Sigmoid colon (tissue), 7 donors: ENCODE data around the gene RPL22. TPM values are rescaled to one million over a fixed set of nuclear protein-coding genes. Genes with fewer than 3 reads are reported as not detected.
A peak's percentile ranks its signal among the peaks of the same experiment; 100 is the strongest.

ENCODE experiments used
- DNase-seq: peaks from one replicate; pipeline ENCODE4 v3.0.0-alpha.2; 2019
- H3K27ac ChIP-seq, 4 donors: fragments of 200-600 bp; sonication (generic); one replicate each; pipeline ENCODE4 v1.5.1; 2016 to 2019; ENCODE audit warnings: mild to moderate bottlenecking in 1 of 4
- H3K27me3 ChIP-seq, 3 donors: fragments of 200-600 bp; sonication (generic); one replicate each; pipeline ENCODE4 v1.5.1; 2019; ENCODE audit warnings: mild to moderate bottlenecking in 1 of 3
- H3K36me3 ChIP-seq, 4 donors: fragments of 200-600 bp; sonication (generic); one replicate each; pipeline ENCODE4 v1.5.1; 2016 to 2019
- H3K4me1 ChIP-seq, 4 donors: fragments of 200-600 bp; sonication (generic); one replicate each; pipeline ENCODE4 v1.5.1; 2017 to 2019
- H3K4me3 ChIP-seq, 4 donors: fragments of 200-600 bp; sonication (generic); one replicate each; pipeline ENCODE4 v1.5.1; 2017 to 2019; ENCODE audit warnings: mild to moderate bottlenecking in 2 of 4, moderate library complexity in 1 of 4
- H3K9me3 ChIP-seq, 4 donors: fragments of 200-600 bp in 3 of 4; sonication (generic) in 3 of 4; one replicate each; pipeline versions ENCODE4 v1.5.1 to v1.6.1; 2013 to 2019
- EP300 ChIP-seq, 4 donors: sonication (generic); formaldehyde crosslinking; IDR thresholded peaks; one replicate each; pipeline ENCODE4 v1.6.1; 2017; ENCODE audit warnings: antibody characterized with exemption in 4 of 4
- POLR2A ChIP-seq, 2 donors: fragments of 450-650 bp; IDR thresholded peaks; one replicate each; pipeline ENCODE4 v1.6.1; 2016; ENCODE audit warnings: antibody characterized with exemption in 2 of 2, mild to moderate bottlenecking in 2 of 2, moderate library complexity in 2 of 2
- POLR2AphosphoS5 ChIP-seq, 4 donors: sonication (generic); formaldehyde crosslinking; IDR thresholded peaks; one replicate each; pipeline ENCODE4 v1.6.1; 2017; ENCODE audit warnings: antibody characterized with exemption in 4 of 4
- WGBS, 2 donors: extraction: QIAGEN DNeasy Blood & Tissue Kit; methylation state at CpG; one replicate each; pipeline ENCODE4 v1.1.7; 2013; 5-methylcytosine and 5-hydroxymethylcytosine counted together
- intact Hi-C: fragments of 100-400 bp; cut with DNase I; formaldehyde crosslinking; loops from one replicate; pipeline ENCODE4 v1.15.1; 2023
- polyA plus RNA-seq, 3 donors: library from polyadenylated mRNA; stranded (reverse); fragments of 200-250 nt; gene quantifications; one replicate each; pipeline ENCODE4 v1.2.3, GENCODE V29; 2013
- total RNA-seq, 4 donors: library from RNA; depleted of rRNA; stranded (reverse); fragments of >200 nt; gene quantifications; one replicate each; pipeline ENCODE4 v1.1.0, GENCODE V29; 2016
- TF ChIP-seq, protein P1 (sequence below), 4 experiments: fragments of 450-650 bp in 3 of 4; fragments of 200-600 bp in 1 of 4; IDR thresholded peaks; one replicate each; pipeline ENCODE4 v1.5.1; 2016 to 2019; ENCODE audit warnings: antibody characterized with exemption in 4 of 4, mild to moderate bottlenecking in 3 of 4, moderate library complexity in 2 of 4
- donor health status: healthy with polysubstance abuse.
- donor health status: Bipolar disorder and iron deficiency.
- donor health status: healthy.

The RPL22 gene
- total and polyA plus RNA-seq, 7 donors = 166 to 443 (median 267) TPM

- Histone ChIP-seq H3K36me3 (peaks cover 0 to 53% (median 25%) of the 10 kb centered on the region in 4 donors), H3K27me3 (peaks cover 0 to 5% (median 2%) of the 10 kb centered on the region in 3 donors)
Measured at GRCh38 chr1:6185635-6186382, 13.6 kb downstream of the RPL22 start.

GRCh38 chr1:6185151-6185550, 14.2 kb downstream of the RPL22 start:
- Histone ChIP-seq H3K27me3 (peaks cover 0 to 12% (median 8%) of the 10 kb centered on the region in 3 donors), H3K9me3 (no peaks in the 10 kb centered on the region), H3K4me3 (no peak overlapping the region), H3K27ac (peak overlapping the region in 1 of 4 donors; percentile 46), H3K4me1 (peaks cover 0 to 20% (median 16%) of the 10 kb centered on the region in 4 donors), H3K36me3 (peaks cover 0 to 46% (median 19%) of the 10 kb centered on the region in 4 donors)
- intact Hi-C loops = no loop called here
- WGBS, 2 donors = 78 to 81% methylated on average over 3 of the region's 3 CpGs
- TF ChIP-seq POLR2A (IDR thresholded peaks at IDR 0.05) (no peak), POLR2AphosphoS5 (IDR thresholded peaks at IDR 0.05) (no peak), EP300 (IDR thresholded peaks at IDR 0.05) (no peak)
- TF ChIP-seq, protein P1, sequence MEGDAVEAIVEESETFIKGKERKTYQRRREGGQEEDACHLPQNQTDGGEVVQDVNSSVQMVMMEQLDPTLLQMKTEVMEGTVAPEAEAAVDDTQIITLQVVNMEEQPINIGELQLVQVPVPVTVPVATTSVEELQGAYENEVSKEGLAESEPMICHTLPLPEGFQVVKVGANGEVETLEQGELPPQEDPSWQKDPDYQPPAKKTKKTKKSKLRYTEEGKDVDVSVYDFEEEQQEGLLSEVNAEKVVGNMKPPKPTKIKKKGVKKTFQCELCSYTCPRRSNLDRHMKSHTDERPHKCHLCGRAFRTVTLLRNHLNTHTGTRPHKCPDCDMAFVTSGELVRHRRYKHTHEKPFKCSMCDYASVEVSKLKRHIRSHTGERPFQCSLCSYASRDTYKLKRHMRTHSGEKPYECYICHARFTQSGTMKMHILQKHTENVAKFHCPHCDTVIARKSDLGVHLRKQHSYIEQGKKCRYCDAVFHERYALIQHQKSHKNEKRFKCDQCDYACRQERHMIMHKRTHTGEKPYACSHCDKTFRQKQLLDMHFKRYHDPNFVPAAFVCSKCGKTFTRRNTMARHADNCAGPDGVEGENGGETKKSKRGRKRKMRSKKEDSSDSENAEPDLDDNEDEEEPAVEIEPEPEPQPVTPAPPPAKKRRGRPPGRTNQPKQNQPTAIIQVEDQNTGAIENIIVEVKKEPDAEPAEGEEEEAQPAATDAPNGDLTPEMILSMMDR (IDR thresholded peaks at IDR 0.05) = no peak
- DNase-seq = no peak

More at GRCh38 chr1:6185635-6186382, 13.6 kb downstream of the RPL22 start:
- Histone ChIP-seq H3K4me3 (no peak overlapping the region), H3K27ac (peak overlapping the region in 1 of 4 donors; percentile 46), H3K9me3 (no peaks in the 10 kb centered on the region), H3K4me1 (peaks cover 0 to 15% (median 10%) of the 10 kb centered on the region in 4 donors)
- WGBS, 2 donors = 63 to 70% methylated on average over 10 of the region's 10 CpGs
- intact Hi-C loops = no loop called here
- TF ChIP-seq EP300 (IDR thresholded peaks at IDR 0.05) = no peak
- TF ChIP-seq POLR2A (IDR thresholded peaks at IDR 0.05) = no peak
- TF ChIP-seq, protein P1 (IDR thresholded peaks at IDR 0.05) = peak in 1 of 4 experiments; percentile 22
- TF ChIP-seq POLR2AphosphoS5 (IDR thresholded peaks at IDR 0.05) = no peak
- no peak for DNase-seq

- peaks cover 0 to 37% (median 15%) of the 10 kb centered on the region in 4 donors for H3K36me3 ChIP-seq
- H3K9me3 ChIP-seq = no peaks in the 10 kb centered on the region
- no peak overlapping the region for H3K4me3 ChIP-seq
- H3K4me1 ChIP-seq = peaks cover 0 to 26% (median 24%) of the 10 kb centered on the region in 4 donors
- no peak for DNase-seq
- TF ChIP-seq POLR2AphosphoS5 (IDR thresholded peaks at IDR 0.05) = no peak
- no peak for TF ChIP-seq EP300 (IDR thresholded peaks at IDR 0.05)
- TF ChIP-seq, protein P1 (IDR thresholded peaks at IDR 0.05) = no peak
- TF ChIP-seq POLR2A (IDR thresholded peaks at IDR 0.05) = no peak
- peak overlapping the region in 1 of 4 donors; percentile 43 for H3K27ac ChIP-seq
- 78 to 84% methylated on average over 13 of the region's 13 CpGs for WGBS, 2 donors
- peaks cover 2 to 19% (median 14%) of the 10 kb centered on the region in 3 donors for H3K27me3 ChIP-seq
- intact Hi-C loops = no loop called here
Measured at GRCh38 chr1:6184083-6184783, 15.2 kb downstream of the RPL22 start.

- Histone ChIP-seq H3K27me3 (peaks cover 9 to 26% (median 21%) of the 10 kb centered on the region in 3 donors), H3K4me3 (no peak overlapping the region), H3K27ac (no peak overlapping the region), H3K36me3 (peaks cover 0 to 30% (median 10%) of the 10 kb centered on the region in 4 donors), H3K9me3 (no peaks in the 10 kb centered on the region), H3K4me1 (peaks cover 0 to 33% (median 30%) of the 10 kb centered on the region in 4 donors)
- 46 to 63% methylated on average over 6 of the region's 6 CpGs for WGBS, 2 donors
- no peak for TF ChIP-seq EP300 (IDR thresholded peaks at IDR 0.05)
- TF ChIP-seq POLR2AphosphoS5 (IDR thresholded peaks at IDR 0.05) = no peak
- intact Hi-C loops = no loop called here
- no peak for DNase-seq
Measured at GRCh38 chr1:6183520-6183989, 15.8 kb downstream of the RPL22 start.

GRCh38 chr1:6181347-6181770, 18.0 kb downstream of the RPL22 start:
- Histone ChIP-seq H3K4me1 (peaks cover 0 to 37% (median 32%) of the 10 kb centered on the region in 4 donors), H3K36me3 (peaks cover 0 to 11% (median 8%) of the 10 kb centered on the region in 4 donors), H3K4me3 (no peak overlapping the region), H3K27me3 (peaks cover 21 to 48% (median 43%) of the 10 kb centered on the region in 3 donors), H3K9me3 (no peaks in the 10 kb centered on the region), H3K27ac (peak overlapping the region in 1 of 4 donors; percentile 69)
- DNase-seq = no peak
- 10 to 22% methylated on average over 10 of the region's 10 CpGs for WGBS, 2 donors
- intact Hi-C loops = no loop called here
- TF ChIP-seq, protein P1 (IDR thresholded peaks at IDR 0.05) = no peak
- TF ChIP-seq EP300 (IDR thresholded peaks at IDR 0.05) (no peak), POLR2AphosphoS5 (IDR thresholded peaks at IDR 0.05) (no peak), POLR2A (IDR thresholded peaks at IDR 0.05) (no peak)
